HFFc6 (cell line): ENCODE results near the gene TP53INP2. TPM values are rescaled to one million over a fixed set of nuclear protein-coding genes. Genes with fewer than 3 reads are reported as not detected.

Experiments
- DNase-seq: peaks from one replicate; pipeline ENCODE4 v3.0.0-alpha.2; 2018
- H3K27ac Mint-ChIP-seq: 2 replicates; pipeline ENCODE4 v1.8.0; 2020; ENCODE audit warnings: mild to moderate bottlenecking, mixed read lengths
- H3K27me3 Mint-ChIP-seq: 2 replicates; pipeline ENCODE4 v1.8.0; 2021; ENCODE audit warnings: mild to moderate bottlenecking, moderate library complexity, mixed read lengths; ENCODE audit not compliant: insufficient read depth
- H3K36me3 Mint-ChIP-seq: 2 replicates; pipeline ENCODE4 v1.8.0; 2021; ENCODE audit warnings: low read depth, mixed read lengths
- H3K4me1 Mint-ChIP-seq: 2 replicates; pipeline ENCODE4 v1.8.0; 2020; ENCODE audit warnings: low read depth, mixed read lengths
- H3K4me3 Mint-ChIP-seq: 2 replicates; pipeline ENCODE4 v1.8.0; 2020; ENCODE audit warnings: mild to moderate bottlenecking, moderate library complexity, mixed read lengths
- H3K9me3 Mint-ChIP-seq: 2 replicates; pipeline ENCODE4 v1.8.0; 2020; ENCODE audit warnings: mild to moderate bottlenecking, mixed read lengths
- total RNA-seq, 6 experiments: library from RNA; stranded (reverse); fragmentation: NEBNext Ultra II Directional; extraction: Animal tissue kit (Norgen Biotek cat#: 25700); gene quantifications; 2 replicates in 1 of 6; 3 replicates in 5 of 6; pipeline ENCODE4 v1.2.3, GENCODE V29; 2021
- TF ChIP-seq, protein P1 (sequence below): fragments of 200-600 bp; sonication (generic); IDR thresholded peaks from 2 replicates; pipeline ENCODE4 v1.5.0; 2021; ENCODE audit warnings: antibody characterized with exemption, mild to moderate bottlenecking

Gene TP53INP2
- total RNA-seq, 6 experiments from 2014 or later: 14.2 to 23.8 (median 21.3) TPM

DNA sequence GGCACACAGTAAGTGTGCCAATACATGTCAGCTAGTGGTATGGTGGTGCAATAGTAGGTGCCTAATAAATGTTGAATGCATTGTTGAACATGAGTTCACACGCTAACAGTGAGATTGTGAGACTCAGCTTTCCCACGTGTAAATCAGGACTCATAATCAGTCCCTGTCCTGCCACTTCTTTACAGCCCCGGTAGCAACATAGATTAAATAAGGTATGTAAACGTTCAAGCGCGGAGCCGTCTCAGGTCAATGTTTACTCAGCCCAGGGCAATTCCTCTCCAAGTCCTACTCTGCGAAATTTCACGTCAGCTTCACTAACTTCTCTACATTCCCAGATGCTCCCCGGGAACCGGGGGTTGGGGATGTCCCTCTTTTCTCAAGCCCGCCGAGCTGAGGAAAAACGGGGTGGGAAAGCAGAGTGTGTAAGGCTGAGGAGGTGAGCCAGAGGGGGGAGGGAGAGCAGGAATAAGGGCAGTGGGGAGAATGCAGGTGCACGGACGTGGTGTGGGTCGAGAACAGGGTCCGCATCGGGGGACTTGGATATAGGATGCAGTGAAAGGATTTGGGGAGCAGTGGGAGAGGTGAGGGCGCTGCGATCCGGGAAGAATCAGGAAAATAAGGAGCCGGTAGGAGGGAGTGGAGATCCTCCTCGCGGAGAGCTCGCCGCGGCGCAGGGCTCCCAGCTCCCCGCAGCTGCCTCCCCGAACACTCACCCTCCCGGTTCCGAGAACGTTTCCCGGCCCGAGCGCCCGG lies 544 bp upstream of the TP53INP2 start:
- Mint-ChIP-seq H3K9me3 (no peaks in the 10 kb centered on the region), H3K36me3 (no peaks in the 10 kb centered on the region), H3K4me1 (peaks cover 42% of the 10 kb centered on the region), H3K27ac (peak overlapping the region; percentile 94), H3K27me3 (peaks cover 11% of the 10 kb centered on the region), H3K4me3 (peak overlapping the region; percentile 96)
- no peak for DNase-seq
- TF ChIP-seq, protein P1, sequence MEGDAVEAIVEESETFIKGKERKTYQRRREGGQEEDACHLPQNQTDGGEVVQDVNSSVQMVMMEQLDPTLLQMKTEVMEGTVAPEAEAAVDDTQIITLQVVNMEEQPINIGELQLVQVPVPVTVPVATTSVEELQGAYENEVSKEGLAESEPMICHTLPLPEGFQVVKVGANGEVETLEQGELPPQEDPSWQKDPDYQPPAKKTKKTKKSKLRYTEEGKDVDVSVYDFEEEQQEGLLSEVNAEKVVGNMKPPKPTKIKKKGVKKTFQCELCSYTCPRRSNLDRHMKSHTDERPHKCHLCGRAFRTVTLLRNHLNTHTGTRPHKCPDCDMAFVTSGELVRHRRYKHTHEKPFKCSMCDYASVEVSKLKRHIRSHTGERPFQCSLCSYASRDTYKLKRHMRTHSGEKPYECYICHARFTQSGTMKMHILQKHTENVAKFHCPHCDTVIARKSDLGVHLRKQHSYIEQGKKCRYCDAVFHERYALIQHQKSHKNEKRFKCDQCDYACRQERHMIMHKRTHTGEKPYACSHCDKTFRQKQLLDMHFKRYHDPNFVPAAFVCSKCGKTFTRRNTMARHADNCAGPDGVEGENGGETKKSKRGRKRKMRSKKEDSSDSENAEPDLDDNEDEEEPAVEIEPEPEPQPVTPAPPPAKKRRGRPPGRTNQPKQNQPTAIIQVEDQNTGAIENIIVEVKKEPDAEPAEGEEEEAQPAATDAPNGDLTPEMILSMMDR: no peak

DNA sequence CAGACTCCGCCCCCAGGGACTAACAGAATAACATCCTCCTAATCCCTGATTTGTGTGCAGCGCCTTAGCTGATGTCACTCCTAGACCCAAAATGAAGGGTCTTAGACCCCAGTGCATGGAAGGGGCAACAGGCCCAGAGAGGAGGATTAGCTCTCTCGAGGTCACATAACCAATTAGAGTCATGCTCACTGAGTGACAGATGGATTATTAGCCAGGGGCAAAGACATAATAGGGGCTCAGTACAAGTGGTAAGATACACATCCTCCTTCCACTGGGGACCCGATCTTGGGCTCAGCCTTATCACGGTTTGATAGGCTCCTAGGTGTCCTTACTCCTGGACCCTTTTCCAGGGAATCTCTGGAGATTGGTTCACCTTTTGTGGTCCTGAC lies 858 bp downstream of the TP53INP2 start:
- no peak for DNase-seq
- TF ChIP-seq, protein P1: no peak
- peaks cover 11% of the 10 kb centered on the region for H3K27me3 Mint-ChIP-seq
- peak overlapping the region; percentile 94 for H3K27ac Mint-ChIP-seq
- H3K4me1 Mint-ChIP-seq: peaks cover 45% of the 10 kb centered on the region
- H3K36me3 Mint-ChIP-seq: no peaks in the 10 kb centered on the region
- peak overlapping the region; percentile 96 for H3K4me3 Mint-ChIP-seq
- no peaks in the 10 kb centered on the region for H3K9me3 Mint-ChIP-seq

DNA sequence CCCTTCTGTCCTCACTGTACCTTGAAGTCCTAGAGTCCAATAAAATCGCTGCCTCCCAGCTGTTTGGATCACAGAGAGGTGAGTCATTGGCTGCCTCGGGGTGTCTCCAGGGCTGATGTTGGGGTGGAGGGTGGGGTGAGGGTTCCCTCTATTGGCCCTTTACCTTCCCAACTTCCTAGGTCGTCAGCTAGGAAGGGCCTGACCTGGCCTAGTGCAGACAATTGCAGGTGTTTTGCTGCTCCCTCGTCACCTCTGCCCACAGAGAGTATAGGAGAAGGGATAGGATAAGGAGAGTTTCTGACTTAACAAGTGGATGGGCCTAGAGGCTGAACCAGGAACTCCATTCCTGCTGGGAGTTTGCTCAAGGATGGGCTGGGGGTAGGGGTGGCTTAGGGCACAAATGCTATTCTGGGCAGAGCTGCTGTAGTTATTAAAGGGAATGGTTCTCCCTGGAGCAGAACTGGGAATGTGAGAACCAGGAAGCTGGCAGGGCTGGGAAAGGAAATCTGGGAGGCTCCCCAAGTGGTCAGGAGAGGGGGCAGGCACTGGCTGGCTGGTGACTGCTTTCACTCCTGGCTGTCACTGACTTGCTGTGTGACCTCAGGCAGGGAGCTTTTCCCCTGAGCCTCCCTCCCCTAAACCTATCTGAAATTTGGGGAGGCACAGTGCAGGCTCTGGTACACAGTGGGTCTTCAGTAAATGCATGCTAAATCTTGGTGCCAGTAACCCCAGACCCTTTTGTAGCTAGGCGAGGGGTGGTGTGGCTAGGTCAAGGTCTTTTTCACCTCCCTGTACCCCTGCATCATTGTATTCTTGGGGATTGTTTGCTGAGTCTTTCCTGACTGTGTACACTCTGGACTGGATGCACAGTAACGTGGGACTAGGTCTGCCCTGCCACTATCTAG lies 1.5 kb downstream of the TP53INP2 start:
- Mint-ChIP-seq H3K27me3 (peaks cover 10% of the 10 kb centered on the region), H3K4me3 (peak overlapping the region; percentile 96), H3K36me3 (peaks cover 4% of the 10 kb centered on the region; the same call in 1 of the 2 replicates), H3K9me3 (no peaks in the 10 kb centered on the region), H3K27ac (peak overlapping the region; percentile 94), H3K4me1 (peaks cover 52% of the 10 kb centered on the region)
- TF ChIP-seq, protein P1: peak; percentile 64
- DNase-seq: peak; percentile 65

DNA sequence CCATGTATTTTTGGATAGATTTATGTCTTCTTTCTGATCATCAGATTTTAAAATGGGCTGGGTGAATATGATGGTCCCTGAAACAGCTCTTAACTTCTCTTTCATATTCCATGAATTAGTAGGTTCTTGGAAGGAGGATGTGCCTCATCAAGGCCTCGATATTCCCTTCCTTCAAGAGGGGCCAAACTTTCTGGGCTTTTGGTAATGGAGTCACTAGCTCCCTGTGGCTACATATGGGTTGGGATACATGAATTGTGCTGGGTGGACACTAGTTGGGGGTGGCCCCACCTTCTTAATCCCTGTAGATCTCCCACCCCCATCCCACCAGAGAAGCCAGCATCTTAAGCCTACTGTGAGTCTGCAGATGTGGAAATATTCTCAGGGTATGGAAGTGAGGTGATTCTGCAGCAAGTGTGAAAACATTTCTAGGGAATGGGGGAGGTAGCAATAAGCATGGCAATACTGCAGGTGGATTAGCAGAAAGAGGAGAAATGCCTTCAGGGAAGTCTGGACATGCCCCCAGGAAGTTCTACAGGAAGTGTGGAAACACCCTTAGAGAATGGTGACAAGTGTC lies 2.2 kb downstream of the TP53INP2 start:
- Mint-ChIP-seq H3K27ac (no peak overlapping the region), H3K27me3 (peaks cover 9% of the 10 kb centered on the region)

More for the DNA sequence above, 2.2 kb downstream of the TP53INP2 start:
- peaks cover 8% of the 10 kb centered on the region; the same call in 1 of the 2 replicates for H3K36me3 Mint-ChIP-seq
- H3K9me3 Mint-ChIP-seq: no peaks in the 10 kb centered on the region
- H3K4me1 Mint-ChIP-seq: peaks cover 57% of the 10 kb centered on the region
- no peak overlapping the region for H3K4me3 Mint-ChIP-seq
- no peak for DNase-seq
- TF ChIP-seq, protein P1: no peak
